ENCODE data around the gene ACSM2B. TPM values are rescaled to one million over a fixed set of nuclear protein-coding genes. Genes with fewer than 3 reads are reported as not detected.

ACSM2B gene
- total and polyA plus RNA-seq, 2 donors (not counting 3 experiments of a cell fraction or from before 2014, with no cell fraction given), result 0.07 TPM; not detected in 1

GRCh38 chr16:20612551-20613480 is 36.6 kb upstream of the ACSM2B start:
- ChIA-PET CTCF (no interaction called here), POLR2A (no interaction called here)
- no peak overlapping the region for H3K9ac ChIP-seq (replicated peaks; ENCODE audit: extremely low read depth, insufficient read depth, low read length)
- no peak overlapping the region for H3K4me3 ChIP-seq (replicated peaks in 1 of 3; ENCODE audit: insufficient read depth in 1 of 3, low read depth in 1 of 3, low read length in 3 of 3)
- H3K27me3 ChIP-seq (ENCODE audit: control insufficient read depth in 2 of 2, insufficient read depth in 2 of 2, low read length in 2 of 2), result no peaks in the 10 kb centered on the region
- H3K4me2 ChIP-seq (ENCODE audit: insufficient read depth, low read length), result no peak overlapping the region
- no TSS peak for BruUV-seq (replicated peaks)
- no peak overlapping the region for H3K27ac ChIP-seq (ENCODE audit: insufficient read depth, low read depth, low read length)
- H3K36me3 ChIP-seq (ENCODE audit: control insufficient read depth in 2 of 2, extremely low read depth in 1 of 2, insufficient read depth in 2 of 2, low read length in 2 of 2), result no peaks in the 10 kb centered on the region
- no peaks in the 10 kb centered on the region for H3K79me2 ChIP-seq (ENCODE audit: control insufficient read depth, insufficient read depth, low read length)
- no peak for DNase-seq (ENCODE audit: low read depth, low spot score)
- H3K9me3 ChIP-seq (replicated peaks; ENCODE audit: control insufficient read depth, insufficient read depth, low read length), result no peaks in the 10 kb centered on the region
- FAIRE-seq, result no peak
- H2AFZ ChIP-seq (ENCODE audit: low read depth, low read length), result no peak overlapping the region
- no peaks in the 10 kb centered on the region for H4K20me1 ChIP-seq (replicated peaks; ENCODE audit: control insufficient read depth, extremely low read depth, insufficient read depth, low read length)
- no peak for TF ChIP-seq MYC (IDR thresholded peaks at IDR 0.05; ENCODE audit: low read depth, low read length)
- TF ChIP-seq MAX (IDR thresholded peaks at IDR 0.05; ENCODE audit: insufficient read depth, insufficient read length), result no peak
- TF ChIP-seq POLR2A (IDR thresholded peaks at IDR 0.05; ENCODE audit: low read depth, low read length), result no peak
- TF ChIP-seq GATA2 (IDR thresholded peaks at IDR 0.05; ENCODE audit: insufficient read depth, insufficient read length, low read depth, low read length), result no peak
- no peak for TF ChIP-seq FOS (IDR thresholded peaks at IDR 0.05; ENCODE audit: borderline replicate concordance, insufficient read depth, low read length)
- no peak for TF ChIP-seq JUN (IDR thresholded peaks at IDR 0.05; ENCODE audit: borderline replicate concordance, insufficient read depth, insufficient read length, low read depth)
- no peak for TF ChIP-seq EZH2 (IDR thresholded peaks at IDR 0.05; ENCODE audit: borderline replicate concordance, low read depth, low read length, severe bottlenecking)
- TF ChIP-seq CTCF (IDR thresholded peaks at IDR 0.05; ENCODE audit: extremely low read depth in 1 of 2, insufficient read depth in 1 of 2, low read depth in 1 of 2, low read length in 2 of 2), result no peak
- TF ChIP-seq POLR2AphosphoS5 (IDR thresholded peaks at IDR 0.05; ENCODE audit: insufficient read depth, low read depth, low read length), result no peak
- no peaks in the 10 kb centered on the region for H3K9me1 ChIP-seq (replicated peaks; ENCODE audit: control insufficient read depth, extremely low read depth, insufficient read depth, low read length)
- intact Hi-C loops (cut with micrococcal nuclease), result no loop called here
- dilution Hi-C loops (cut with MboI; ENCODE audit: extremely low pct_ligation_motif_present, low sequenced_read_pairs), result no loop called here
- H3K4me1 ChIP-seq (ENCODE audit: control insufficient read depth, extremely low read depth, insufficient read depth, low read length), result no peaks in the 10 kb centered on the region
